HEK293 (cell line): Measurements from ENCODE around the gene SAMD8.
"Not testable (repeated sequence)": the region's sequence is repeated elsewhere in the genome, so short reads cannot be mapped to it uniquely, and the experiment has no call there.

Experiments used
- CTCF ChIA-PET: fragments of 350-600 bp; formaldehyde crosslinking; extraction: SDS; loops from one replicate; lab custom pipeline; 2021; ENCODE audit warnings: antibody characterized with exemption; lab: Yijun Ruan, JAX
- POLR2A ChIA-PET: fragments of 300-600 bp; formaldehyde crosslinking; extraction: SDS; loops from one replicate; lab custom pipeline; 2020; ENCODE audit warnings: antibody characterized with exemption, inconsistent platforms; lab: Yijun Ruan, JAX
- H3K27ac ChIP-seq: fragments of 200-500 bp; sonication (Bioruptor generic); 2 replicates; pipeline ENCODE4 v1.5.1; 2014; ENCODE audit warnings: low read depth, low read length, control low read depth, inconsistent platforms; ENCODE audit errors: extremely low read depth
- H3K36me3 ChIP-seq, 2 experiments: fragments of 200-500 bp in 1 of 2; sonication (Bioruptor generic) in 1 of 2; 1 replicate in 1 of 2; 2 replicates in 1 of 2; pipeline ENCODE4 v1.5.1; 2014 to 2017; ENCODE audit warnings: inconsistent platforms in 2 of 2, low read length in 2 of 2; ENCODE audit not compliant: control insufficient read depth in 2 of 2, insufficient read depth in 1 of 2
- H3K4me1 ChIP-seq: fragments of 200-500 bp; sonication (Bioruptor generic); 2 replicates; pipeline ENCODE4 v1.5.1; 2014; ENCODE audit warnings: mild to moderate bottlenecking, low read length, inconsistent platforms; ENCODE audit not compliant: control insufficient read depth, insufficient read depth
- H3K4me3 ChIP-seq: 2 replicates; pipeline ENCODE4 v1.5.1; 2011; ENCODE audit warnings: low read depth, mild to moderate bottlenecking, control low read depth, low read length, moderate library complexity
- H3K9me3 ChIP-seq: fragments of 200-500 bp; sonication (Bioruptor generic); 2 replicates; pipeline ENCODE4 v1.5.1; 2014; ENCODE audit warnings: low read depth, low read length, inconsistent platforms; ENCODE audit not compliant: control insufficient read depth, insufficient read depth
- ATF2 ChIP-seq: fragments of 450-650 bp; formaldehyde crosslinking; IDR thresholded peaks from 2 replicates; pipeline ENCODE4 v1.5.1; 2016; ENCODE audit warnings: missing biosample characterization, missing genetic modification characterization, low read depth
- BCL11A ChIP-seq: fragments of 450-650 bp; formaldehyde crosslinking; IDR thresholded peaks from 2 replicates; pipeline ENCODE4 v1.5.1; 2016; ENCODE audit warnings: low read depth, missing biosample characterization, missing genetic modification characterization
- CTCF ChIP-seq: fragments of 450-650 bp; formaldehyde crosslinking; IDR thresholded peaks from 2 replicates; pipeline ENCODE4 v1.5.1; 2016; ENCODE audit warnings: missing biosample characterization, missing genetic modification characterization
- MZF1 ChIP-seq: fragments of 450-650 bp; formaldehyde crosslinking; IDR thresholded peaks from 2 replicates; pipeline ENCODE4 v1.5.1; 2017; ENCODE audit warnings: missing biosample characterization, missing genetic modification characterization, borderline replicate concordance
- PRDM1 ChIP-seq: fragments of 450-650 bp; formaldehyde crosslinking; IDR thresholded peaks from 2 replicates; pipeline ENCODE4; 2016; ENCODE audit warnings: missing biosample characterization, missing genetic modification characterization
- PRDM6 ChIP-seq: fragments of 450-650 bp; formaldehyde crosslinking; IDR thresholded peaks from 2 replicates; pipeline ENCODE4 v1.5.1; 2017; ENCODE audit warnings: missing biosample characterization, missing genetic modification characterization
- SP3 ChIP-seq: fragments of 450-650 bp; formaldehyde crosslinking; IDR thresholded peaks from 2 replicates; pipeline ENCODE4 v1.5.1; 2016; ENCODE audit warnings: missing biosample characterization, missing genetic modification characterization
- ZFP41 ChIP-seq: fragments of 450-650 bp; formaldehyde crosslinking; IDR thresholded peaks from 2 replicates; pipeline ENCODE4 v1.5.1; 2016; ENCODE audit warnings: missing biosample characterization, missing genetic modification characterization, borderline replicate concordance
- ZNF174 ChIP-seq: fragments of 450-650 bp; formaldehyde crosslinking; IDR thresholded peaks from 2 replicates; pipeline ENCODE4 v1.5.0; 2017; ENCODE audit warnings: missing biosample characterization, mild to moderate bottlenecking, missing genetic modification characterization
- ZNF280D ChIP-seq: fragments of 450-650 bp; formaldehyde crosslinking; IDR thresholded peaks from 2 replicates; pipeline ENCODE4 v1.5.1; 2016; ENCODE audit warnings: missing biosample characterization, missing genetic modification characterization
- ZNF354C ChIP-seq: fragments of 450-650 bp; formaldehyde crosslinking; IDR thresholded peaks from 2 replicates; pipeline ENCODE4 v1.5.1; 2016; ENCODE audit warnings: missing biosample characterization, missing genetic modification characterization, low read depth, borderline replicate concordance
- ZNF629 ChIP-seq: fragments of 450-650 bp; formaldehyde crosslinking; IDR thresholded peaks from 2 replicates; pipeline ENCODE4 v1.5.1; 2017; ENCODE audit warnings: missing biosample characterization, missing genetic modification characterization
- ZNF76 ChIP-seq: fragments of 450-650 bp; formaldehyde crosslinking; IDR thresholded peaks from 2 replicates; pipeline ENCODE4; 2016; ENCODE audit warnings: low read depth, missing biosample characterization, missing genetic modification characterization, borderline replicate concordance
- ZNF768 ChIP-seq: fragments of 450-650 bp; formaldehyde crosslinking; IDR thresholded peaks from 2 replicates; pipeline ENCODE4 v1.5.1; 2018; ENCODE audit warnings: missing biosample characterization, mild to moderate bottlenecking, missing genetic modification characterization
- ZSCAN18 ChIP-seq: fragments of 450-650 bp; formaldehyde crosslinking; IDR thresholded peaks from 2 replicates; pipeline ENCODE4 v1.5.1; 2016; ENCODE audit warnings: missing biosample characterization, missing genetic modification characterization

Gene SAMD8

GRCh38 chr10:75187961-75188426, 76.5 kb downstream of the SAMD8 start (continued):
- TF ChIP-seq ZSCAN18, result no peak
- peak; percentile 52; the same call in 1 of the 2 replicates for TF ChIP-seq CTCF
- no peak for TF ChIP-seq MZF1 (tag by site-specific recombination)

GRCh38 chr10:75188522-75188921, 77.1 kb downstream of the SAMD8 start:
- not testable (repeated sequence) for H3K4me3 ChIP-seq, H3K27ac ChIP-seq, H3K36me3 ChIP-seq, H3K4me1 ChIP-seq, H3K9me3 ChIP-seq
- ChIA-PET POLR2A (interaction anchor here (1.0 to 1.4 kb wide), 4 partner anchors 23 to 46 kb away, joined by 3 to 11 read pairs (median 7); partner anchors contain the start of gene VDAC2), CTCF (interaction anchor here (0.6 to 3.0 kb wide), 11 partner anchors 9 to 53 kb away, joined by 3 to 47 read pairs (median 6); partner anchors contain the start of genes COMTD1 and VDAC2)

GRCh38 chr10:75189266-75190096, 78.0 kb downstream of the SAMD8 start:
- no peak for TF ChIP-seq ZNF76 (tag by site-specific recombination)
- TF ChIP-seq SP3 (tag by site-specific recombination), result no peak
- 0 out of 2 replicates have a peak, but pooled peaks have one; percentile 23 for TF ChIP-seq ZNF629 (tag by site-specific recombination)
- TF ChIP-seq ZNF354C (tag by site-specific recombination), result no peak
- TF ChIP-seq ZNF174 (tag by site-specific recombination), result no peak
- TF ChIP-seq ATF2 (tag by site-specific recombination), result no peak
- no peak for TF ChIP-seq ZNF768 (tag by site-specific recombination)
- Histone ChIP-seq H3K27ac (no peak overlapping the region), H3K9me3 (no peaks in the 10 kb centered on the region), H3K4me3 (no peak overlapping the region), H3K4me1 (no peaks in the 10 kb centered on the region), H3K36me3 (no peaks in the 10 kb centered on the region)
- POLR2A ChIA-PET, result no interaction called here
- CTCF ChIA-PET, result interaction anchor here (0.6 to 1.4 kb wide), 5 partner anchors 8 to 424 kb away, joined by 3 to 15 read pairs (median 4); partner anchors contain the start of gene COMTD1

GRCh38 chr10:75191821-75192568, 80.5 kb downstream of the SAMD8 start:
- Histone ChIP-seq H3K27ac (no peak overlapping the region), H3K9me3 (no peaks in the 10 kb centered on the region), H3K36me3 (no peaks in the 10 kb centered on the region), H3K4me1 (no peaks in the 10 kb centered on the region), H3K4me3 (no peak overlapping the region)
- CTCF ChIA-PET, result interaction anchor here (1.3 to 1.6 kb wide), 2 partner anchors 44 kb away, joined by 3 to 6 read pairs; partner anchors contain the start of gene COMTD1
- POLR2A ChIA-PET, result no interaction called here
- TF ChIP-seq BCL11A (tag by site-specific recombination) (peak; percentile 71; the same call in 1 of the 2 replicates), PRDM1 (tag by site-specific recombination) (0 out of 2 replicates have a peak, but pooled peaks have one; percentile 6), ZNF280D (tag by site-specific recombination) (no peak), ZFP41 (tag by site-specific recombination) (no peak), PRDM6 (tag by site-specific recombination) (0 out of 2 replicates have a peak, but pooled peaks have one; percentile 8), ZNF629 (tag by site-specific recombination) (peak; percentile 48; the same call in 1 of the 2 replicates)
